ENCODE data around the gene KRTAP3-1.

Gene KRTAP3-1

DNA sequence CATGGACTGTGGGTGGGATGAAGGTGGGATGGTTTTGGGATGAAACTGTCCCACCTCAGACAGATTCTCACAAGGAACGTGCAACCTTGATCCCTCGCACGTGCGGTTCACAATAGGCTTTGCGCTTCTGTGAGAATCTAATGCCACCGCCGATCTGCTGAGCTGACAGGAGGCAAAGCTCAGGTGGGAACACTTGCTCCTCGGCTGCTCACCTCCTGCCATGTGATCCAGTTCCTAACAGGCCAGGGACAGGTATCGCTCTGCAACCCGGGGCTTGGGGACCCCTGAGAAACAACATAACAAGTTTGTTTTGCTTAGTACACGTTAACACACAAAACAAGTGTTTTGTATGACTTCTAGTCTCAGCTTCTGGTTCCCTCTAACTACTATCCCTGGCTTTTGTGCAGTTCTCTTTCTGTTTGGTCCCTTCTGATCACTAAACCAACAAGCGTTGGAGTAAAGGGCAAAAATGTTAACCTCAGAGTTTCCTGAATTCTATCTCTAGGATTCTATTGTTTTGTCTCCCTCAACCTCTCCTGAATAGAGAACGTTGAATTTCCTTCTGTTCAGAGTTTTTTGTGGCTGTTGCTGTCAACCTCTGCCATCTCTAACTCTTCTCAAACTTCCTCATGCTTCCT is 7.8 kb upstream of the KRTAP3-1 start:
- TF ChIP-seq SNAI2 (CRISPR knock-in tag; IDR thresholded peaks at IDR 0.05) (no peak), ESRRG (CRISPR knock-in tag; IDR thresholded peaks at IDR 0.05) (no peak), ZC3H10 (CRISPR knock-in tag; IDR thresholded peaks at IDR 0.05) (no peak), ZFP3 (CRISPR knock-in tag; IDR thresholded peaks at IDR 0.05) (no peak), TOX (CRISPR knock-in tag; IDR thresholded peaks at IDR 0.05; ENCODE audit: borderline replicate concordance) (no peak), GLIS3 (CRISPR knock-in tag; IDR thresholded peaks at IDR 0.05) (no peak)
- TF ChIP-seq, protein P1, sequence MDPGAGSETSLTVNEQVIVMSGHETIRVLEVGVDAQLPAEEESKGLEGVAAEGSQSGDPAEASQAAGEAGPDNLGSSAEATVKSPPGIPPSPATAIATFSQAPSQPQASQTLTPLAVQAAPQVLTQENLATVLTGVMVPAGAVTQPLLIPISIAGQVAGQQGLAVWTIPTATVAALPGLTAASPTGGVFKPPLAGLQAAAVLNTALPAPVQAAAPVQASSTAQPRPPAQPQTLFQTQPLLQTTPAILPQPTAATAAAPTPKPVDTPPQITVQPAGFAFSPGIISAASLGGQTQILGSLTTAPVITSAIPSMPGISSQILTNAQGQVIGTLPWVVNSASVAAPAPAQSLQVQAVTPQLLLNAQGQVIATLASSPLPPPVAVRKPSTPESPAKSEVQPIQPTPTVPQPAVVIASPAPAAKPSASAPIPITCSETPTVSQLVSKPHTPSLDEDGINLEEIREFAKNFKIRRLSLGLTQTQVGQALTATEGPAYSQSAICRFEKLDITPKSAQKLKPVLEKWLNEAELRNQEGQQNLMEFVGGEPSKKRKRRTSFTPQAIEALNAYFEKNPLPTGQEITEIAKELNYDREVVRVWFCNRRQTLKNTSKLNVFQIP (CRISPR knock-in tag; IDR thresholded peaks at IDR 0.05; ENCODE audit: borderline replicate concordance, low read depth) = no peak
- ATAC-seq = no peak

DNA sequence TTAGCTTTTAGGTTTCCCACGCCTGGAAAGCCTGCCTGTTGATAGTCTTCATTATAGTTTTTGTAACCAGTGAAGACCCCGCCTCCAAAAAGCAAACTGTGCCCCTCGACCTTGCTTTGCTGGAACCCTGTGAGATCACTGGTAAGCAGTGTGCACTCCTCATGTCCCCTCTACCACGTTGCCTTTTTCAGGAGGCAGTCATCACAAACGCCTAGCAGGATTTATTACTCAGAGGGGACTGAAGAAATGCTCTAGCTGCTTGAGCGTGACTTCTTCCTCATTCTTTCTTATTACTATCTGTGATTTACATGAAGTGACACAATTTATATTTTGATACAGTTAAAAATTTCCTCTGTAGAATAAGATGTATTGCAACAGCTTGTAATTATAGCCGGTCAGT is 6.5 kb upstream of the KRTAP3-1 start:
- TF ChIP-seq ZNF565 (CRISPR knock-in tag; conservative IDR thresholded peaks at IDR 0.05; ENCODE audit: low read depth) = no peak
- TF ChIP-seq ARNTL (CRISPR knock-in tag; IDR thresholded peaks at IDR 0.05; ENCODE audit: borderline replicate concordance, low read depth) = no peak
- no peak for TF ChIP-seq TCF4 (CRISPR knock-in tag; IDR thresholded peaks at IDR 0.05; ENCODE audit: borderline replicate concordance)
- TF ChIP-seq, protein P2, sequence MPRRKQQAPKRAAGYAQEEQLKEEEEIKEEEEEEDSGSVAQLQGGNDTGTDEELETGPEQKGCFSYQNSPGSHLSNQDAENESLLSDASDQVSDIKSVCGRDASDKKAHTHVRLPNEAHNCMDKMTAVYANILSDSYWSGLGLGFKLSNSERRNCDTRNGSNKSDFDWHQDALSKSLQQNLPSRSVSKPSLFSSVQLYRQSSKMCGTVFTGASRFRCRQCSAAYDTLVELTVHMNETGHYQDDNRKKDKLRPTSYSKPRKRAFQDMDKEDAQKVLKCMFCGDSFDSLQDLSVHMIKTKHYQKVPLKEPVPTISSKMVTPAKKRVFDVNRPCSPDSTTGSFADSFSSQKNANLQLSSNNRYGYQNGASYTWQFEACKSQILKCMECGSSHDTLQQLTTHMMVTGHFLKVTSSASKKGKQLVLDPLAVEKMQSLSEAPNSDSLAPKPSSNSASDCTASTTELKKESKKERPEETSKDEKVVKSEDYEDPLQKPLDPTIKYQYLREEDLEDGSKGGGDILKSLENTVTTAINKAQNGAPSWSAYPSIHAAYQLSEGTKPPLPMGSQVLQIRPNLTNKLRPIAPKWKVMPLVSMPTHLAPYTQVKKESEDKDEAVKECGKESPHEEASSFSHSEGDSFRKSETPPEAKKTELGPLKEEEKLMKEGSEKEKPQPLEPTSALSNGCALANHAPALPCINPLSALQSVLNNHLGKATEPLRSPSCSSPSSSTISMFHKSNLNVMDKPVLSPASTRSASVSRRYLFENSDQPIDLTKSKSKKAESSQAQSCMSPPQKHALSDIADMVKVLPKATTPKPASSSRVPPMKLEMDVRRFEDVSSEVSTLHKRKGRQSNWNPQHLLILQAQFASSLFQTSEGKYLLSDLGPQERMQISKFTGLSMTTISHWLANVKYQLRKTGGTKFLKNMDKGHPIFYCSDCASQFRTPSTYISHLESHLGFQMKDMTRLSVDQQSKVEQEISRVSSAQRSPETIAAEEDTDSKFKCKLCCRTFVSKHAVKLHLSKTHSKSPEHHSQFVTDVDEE (CRISPR knock-in tag; IDR thresholded peaks at IDR 0.05) = no peak
- no peak for TF ChIP-seq ZFP3 (CRISPR knock-in tag; IDR thresholded peaks at IDR 0.05)
- TF ChIP-seq ZFP30 (CRISPR knock-in tag; IDR thresholded peaks at IDR 0.05) = no peak
- no peak for TF ChIP-seq SNAI2 (CRISPR knock-in tag; IDR thresholded peaks at IDR 0.05)
- no peak for TF ChIP-seq TOX (CRISPR knock-in tag; IDR thresholded peaks at IDR 0.05; ENCODE audit: borderline replicate concordance)
- TF ChIP-seq, protein P1 (CRISPR knock-in tag; IDR thresholded peaks at IDR 0.05; ENCODE audit: borderline replicate concordance, low read depth) = no peak
- no peak for TF ChIP-seq ZC3H10 (CRISPR knock-in tag; IDR thresholded peaks at IDR 0.05)
- TF ChIP-seq ZNF70 (CRISPR knock-in tag; IDR thresholded peaks at IDR 0.05) = no peak
- TF ChIP-seq, protein P3, sequence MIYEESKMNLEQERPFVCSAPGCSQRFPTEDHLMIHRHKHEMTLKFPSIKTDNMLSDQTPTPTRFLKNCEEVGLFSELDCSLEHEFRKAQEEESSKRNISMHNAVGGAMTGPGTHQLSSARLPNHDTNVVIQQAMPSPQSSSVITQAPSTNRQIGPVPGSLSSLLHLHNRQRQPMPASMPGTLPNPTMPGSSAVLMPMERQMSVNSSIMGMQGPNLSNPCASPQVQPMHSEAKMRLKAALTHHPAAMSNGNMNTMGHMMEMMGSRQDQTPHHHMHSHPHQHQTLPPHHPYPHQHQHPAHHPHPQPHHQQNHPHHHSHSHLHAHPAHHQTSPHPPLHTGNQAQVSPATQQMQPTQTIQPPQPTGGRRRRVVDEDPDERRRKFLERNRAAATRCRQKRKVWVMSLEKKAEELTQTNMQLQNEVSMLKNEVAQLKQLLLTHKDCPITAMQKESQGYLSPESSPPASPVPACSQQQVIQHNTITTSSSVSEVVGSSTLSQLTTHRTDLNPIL (CRISPR knock-in tag; IDR thresholded peaks at IDR 0.05; ENCODE audit: low read depth) = no peak
- no peak for TF ChIP-seq BACH2 (CRISPR knock-in tag; IDR thresholded peaks at IDR 0.05; ENCODE audit: borderline replicate concordance)
- no peak for TF ChIP-seq CSDC2 (CRISPR knock-in tag; IDR thresholded peaks at IDR 0.05)
- no peak for TF ChIP-seq ZNF8 (CRISPR knock-in tag; IDR thresholded peaks at IDR 0.05)
- no peak for ATAC-seq

DNA sequence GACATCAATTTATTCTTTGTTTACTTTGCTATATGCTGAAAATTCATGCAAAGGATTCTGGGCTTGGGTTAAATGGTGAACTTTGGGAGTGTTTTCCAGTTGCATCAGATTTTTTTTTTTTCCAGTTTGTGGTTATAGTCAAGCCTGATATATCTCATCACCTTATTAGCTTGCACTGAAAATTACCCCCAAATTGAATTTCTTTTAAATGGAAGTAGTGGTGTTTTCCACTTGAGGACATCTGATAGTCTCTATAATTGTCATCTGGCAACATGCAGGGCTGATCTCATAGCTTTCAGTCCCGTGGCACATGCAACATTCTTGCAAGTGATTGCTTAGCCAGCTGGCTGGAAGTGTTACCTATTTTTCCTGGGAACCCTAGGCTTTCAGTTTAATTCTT is 4.7 kb upstream of the KRTAP3-1 start:
- TF ChIP-seq, protein P2 (CRISPR knock-in tag; IDR thresholded peaks at IDR 0.05) = no peak
- no peak for TF ChIP-seq TOX (CRISPR knock-in tag; IDR thresholded peaks at IDR 0.05; ENCODE audit: borderline replicate concordance)
- TF ChIP-seq PPARA (CRISPR knock-in tag; IDR thresholded peaks at IDR 0.05; ENCODE audit: borderline replicate concordance) = no peak
- TF ChIP-seq TCF4 (CRISPR knock-in tag; IDR thresholded peaks at IDR 0.05; ENCODE audit: borderline replicate concordance) = no peak
- TF ChIP-seq, protein P3 (CRISPR knock-in tag; IDR thresholded peaks at IDR 0.05; ENCODE audit: low read depth) = no peak
- no peak for TF ChIP-seq BACH2 (CRISPR knock-in tag; IDR thresholded peaks at IDR 0.05; ENCODE audit: borderline replicate concordance)
- TF ChIP-seq OSR1 (CRISPR knock-in tag; IDR thresholded peaks at IDR 0.05) = no peak
- TF ChIP-seq ZC3H10 (CRISPR knock-in tag; IDR thresholded peaks at IDR 0.05) = no peak
- no peak for TF ChIP-seq ZFP30 (CRISPR knock-in tag; IDR thresholded peaks at IDR 0.05)
- ATAC-seq = no peak

Measured in SK-N-SH treated with all-trans-retinoic acid at 6 μM for 48 hours (cell line).